Renal pelvis (tissue), 4 donors: ENCODE measurements around the gene INAFM2. TPM values are rescaled to one million over a fixed set of nuclear protein-coding genes. Genes with fewer than 3 reads are reported as not detected.

Source experiments
- DNase-seq: peaks from one replicate; pipeline ENCODE4 v3.0.0-alpha.2; 2013
- polyA plus RNA-seq, 3 donors: library from polyadenylated mRNA; unstranded; fragments of 120-200 nt; gene quantifications; one replicate each; pipeline ENCODE4 v1.2.1, GENCODE V29; 2013; ENCODE audit not compliant: insufficient read length in 3 of 3

Gene INAFM2
- polyA plus RNA-seq, 3 donors, result 9.9 to 17.6 (median 13.5) TPM

DNA sequence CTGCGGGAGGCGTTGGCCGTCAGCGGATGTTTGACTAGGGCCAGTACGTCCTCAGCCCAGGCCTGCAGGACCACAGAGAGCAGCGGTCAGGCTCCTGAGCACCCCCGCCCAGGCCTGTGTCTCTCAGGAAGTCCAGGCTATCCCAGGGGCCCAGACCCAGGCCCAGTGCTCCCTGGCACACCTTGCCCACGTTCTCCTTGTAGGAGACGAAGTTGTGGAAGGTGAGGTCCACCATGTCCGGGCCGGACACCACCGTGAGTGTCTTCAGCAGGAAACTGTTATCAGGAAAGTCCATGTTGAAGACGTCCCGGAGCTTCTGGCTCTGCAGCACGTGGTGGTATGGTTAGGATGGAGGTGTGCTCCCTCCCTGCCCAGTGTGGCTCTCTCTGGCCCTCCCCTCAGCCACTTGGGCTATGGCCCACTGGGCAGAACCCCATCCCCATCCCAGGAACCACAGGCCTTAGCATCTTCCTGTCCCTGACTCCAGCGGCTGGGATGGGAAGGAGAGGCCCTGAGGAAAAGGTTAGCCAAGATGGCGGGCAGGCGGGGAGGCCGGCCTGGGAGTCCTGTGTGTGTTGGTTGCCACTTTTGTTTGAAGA lies 21.1 kb upstream of the INAFM2 start:
- DNase-seq, result no peak

DNA sequence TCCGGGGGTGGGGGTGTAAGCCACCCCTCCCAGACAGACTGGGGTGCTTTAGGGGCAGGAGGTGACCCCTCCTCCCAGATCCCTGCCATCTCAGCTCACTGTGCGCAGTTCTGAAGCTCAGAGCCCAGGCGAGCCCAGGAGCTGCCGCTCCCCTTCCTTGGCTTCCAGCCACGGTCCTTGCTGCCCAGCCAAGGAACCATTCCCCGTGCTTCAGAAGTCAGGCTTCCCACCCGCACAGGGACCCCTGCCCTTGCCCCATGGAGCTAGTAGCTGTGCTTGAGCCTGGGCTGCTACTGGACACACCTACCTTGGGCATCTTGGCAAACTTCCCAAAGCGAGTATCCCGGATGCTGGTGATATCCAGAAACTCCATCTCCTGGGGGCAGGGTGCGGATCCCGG lies 20.5 kb upstream of the INAFM2 start:
- no peak for DNase-seq

DNA sequence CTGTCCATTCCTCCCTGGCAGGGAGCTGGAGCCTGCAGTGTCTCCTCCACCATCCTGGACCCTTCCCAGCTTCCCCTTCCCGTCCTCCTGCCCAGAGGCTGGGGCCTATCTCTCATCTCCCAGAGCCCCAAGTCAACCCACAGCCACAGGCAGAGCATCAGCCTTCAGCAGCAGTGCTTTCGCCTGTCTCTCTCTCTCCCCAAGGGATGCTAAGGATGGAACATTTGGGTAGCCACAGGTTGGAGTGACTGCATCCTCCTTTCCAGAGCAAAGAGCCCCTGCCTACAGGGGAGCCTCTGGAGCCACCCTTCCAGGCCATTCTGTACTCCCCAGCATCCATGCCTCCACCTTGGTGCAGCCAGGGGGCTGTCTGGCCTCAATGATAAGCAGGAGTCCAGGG lies 19.9 kb upstream of the INAFM2 start:
- DNase-seq, result no peak

DNA sequence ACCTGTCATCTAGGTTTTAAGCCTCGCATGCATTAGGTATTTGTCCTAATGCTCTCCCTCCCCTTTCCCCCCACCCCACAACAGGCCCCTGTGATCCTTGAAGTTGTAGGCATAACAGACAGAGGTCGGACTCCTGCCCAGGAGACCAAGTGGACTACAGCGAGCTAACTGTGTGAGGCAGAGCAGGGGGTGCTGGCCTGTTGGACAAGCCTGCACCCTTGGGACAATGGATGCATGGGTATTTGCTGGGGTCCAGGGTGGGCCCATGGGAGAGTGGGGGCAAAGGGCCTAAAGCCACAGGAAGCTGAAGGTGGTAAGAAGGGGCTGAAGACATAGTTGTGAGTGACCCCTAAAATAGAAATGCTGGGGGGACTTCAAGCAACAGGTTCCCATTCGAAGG lies 18.2 kb upstream of the INAFM2 start:
- DNase-seq, result no peak

DNA sequence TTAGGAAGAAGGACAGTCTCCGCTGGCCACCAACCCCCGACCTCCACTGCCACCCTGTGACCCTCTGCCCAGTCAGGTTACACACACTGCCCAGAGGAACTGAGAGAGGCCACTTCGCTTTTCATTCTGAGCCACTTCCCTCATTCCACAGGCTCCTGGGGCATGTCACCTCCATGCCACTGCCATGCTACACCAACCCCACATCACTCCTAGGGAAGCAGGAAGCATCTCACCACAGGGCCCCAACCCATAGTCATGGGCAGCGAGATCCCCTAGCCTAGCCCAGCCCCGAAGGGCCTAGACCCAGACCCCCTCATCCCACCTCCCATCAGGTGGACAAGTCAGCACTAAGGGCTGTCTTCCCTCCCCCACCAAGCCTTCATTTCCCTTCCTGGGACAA lies 17.1 kb upstream of the INAFM2 start:
- no peak for DNase-seq

DNA sequence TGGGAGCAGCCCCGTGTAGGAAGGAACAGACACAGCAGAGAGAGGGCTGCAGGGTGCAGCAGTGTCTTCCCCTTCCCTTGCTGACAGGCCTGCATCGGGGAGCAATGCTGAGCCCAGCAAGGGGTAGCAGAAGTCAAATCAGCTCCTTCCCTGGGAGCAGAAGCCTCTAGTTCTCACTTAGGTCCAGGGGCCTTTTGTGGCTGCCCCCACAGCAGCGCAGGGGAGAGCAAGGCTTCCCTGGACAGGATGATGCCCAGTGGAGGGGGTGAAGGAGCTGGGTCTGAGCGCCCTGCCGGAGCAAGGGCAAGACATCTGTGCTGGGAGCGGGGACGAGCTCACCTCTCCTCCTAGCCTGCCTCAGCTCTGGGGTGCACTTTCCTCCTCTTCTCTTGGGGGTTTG lies 16.6 kb upstream of the INAFM2 start:
- DNase-seq, result no peak

DNA sequence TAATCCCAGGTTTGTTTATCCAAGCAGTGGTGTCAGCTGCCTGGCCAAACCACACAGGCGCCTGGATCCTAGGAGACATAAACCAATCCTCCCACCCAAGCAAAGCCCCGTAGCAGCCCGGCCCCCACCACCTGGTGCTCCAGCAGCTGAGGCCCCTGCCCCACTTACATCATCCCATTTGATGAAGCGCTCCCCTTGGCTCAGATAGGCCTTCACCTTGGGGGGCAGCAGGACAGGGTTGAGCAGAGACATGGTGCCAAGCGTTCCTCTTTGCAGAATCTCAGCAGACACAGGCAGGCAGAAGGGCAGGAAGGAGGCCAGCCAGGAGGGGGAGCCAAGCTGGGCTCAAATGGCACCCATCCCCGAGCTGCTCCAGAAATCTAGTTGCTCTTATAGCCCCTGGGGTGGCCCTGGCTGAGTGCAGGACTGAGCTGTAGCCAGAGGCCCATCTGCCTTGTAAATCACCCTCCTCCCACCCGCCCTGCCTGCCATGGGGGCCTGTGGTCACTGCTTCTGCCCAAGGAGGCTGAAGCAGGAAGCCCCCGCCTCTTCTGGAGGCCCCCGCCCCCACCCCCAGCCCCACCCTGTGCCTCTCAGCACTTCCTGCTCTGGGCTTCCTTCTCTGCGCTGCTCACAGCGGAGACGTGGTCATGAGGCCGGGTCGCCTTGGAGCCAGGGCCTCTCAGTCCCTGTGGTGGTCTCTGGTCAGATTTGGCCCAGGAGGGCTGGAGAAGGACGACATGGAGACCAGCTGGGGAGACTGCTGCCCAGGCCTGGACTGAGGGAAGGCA lies 15.9 kb upstream of the INAFM2 start, which contains the start of gene PLCB2:
TSS of gene PLCB2 (minus strand) at position 515 of the 791 bp plus-strand sequence. CDS start at position 252, 263 bp downstream.
- DNase-seq, result no peak

DNA sequence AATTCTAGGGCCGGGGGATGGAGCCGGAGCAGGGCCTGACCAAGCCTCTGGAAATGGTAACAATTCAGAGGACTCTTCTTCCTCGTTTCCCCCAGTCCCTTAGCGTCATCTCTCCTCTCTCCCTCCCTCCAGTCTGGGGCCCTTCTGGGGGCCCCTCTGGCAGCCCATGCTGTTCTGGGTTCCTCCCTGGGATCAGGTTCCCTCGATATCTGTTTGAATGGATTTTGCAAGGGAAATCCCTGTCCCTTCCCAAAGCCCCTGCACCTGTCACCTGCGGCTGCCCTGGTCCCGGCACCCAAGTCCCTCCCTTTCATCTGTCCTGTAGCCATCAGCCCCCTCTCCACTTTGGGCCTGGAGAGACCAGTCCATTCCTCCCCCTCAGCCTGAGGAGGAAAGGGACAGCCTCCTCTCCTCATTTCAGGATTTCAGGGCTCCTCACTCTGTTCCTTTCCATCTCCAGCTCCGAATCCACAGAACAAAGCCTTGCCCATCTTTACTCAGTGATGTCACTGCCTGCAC lies 14.1 kb upstream of the INAFM2 start:
- no peak for DNase-seq

DNA sequence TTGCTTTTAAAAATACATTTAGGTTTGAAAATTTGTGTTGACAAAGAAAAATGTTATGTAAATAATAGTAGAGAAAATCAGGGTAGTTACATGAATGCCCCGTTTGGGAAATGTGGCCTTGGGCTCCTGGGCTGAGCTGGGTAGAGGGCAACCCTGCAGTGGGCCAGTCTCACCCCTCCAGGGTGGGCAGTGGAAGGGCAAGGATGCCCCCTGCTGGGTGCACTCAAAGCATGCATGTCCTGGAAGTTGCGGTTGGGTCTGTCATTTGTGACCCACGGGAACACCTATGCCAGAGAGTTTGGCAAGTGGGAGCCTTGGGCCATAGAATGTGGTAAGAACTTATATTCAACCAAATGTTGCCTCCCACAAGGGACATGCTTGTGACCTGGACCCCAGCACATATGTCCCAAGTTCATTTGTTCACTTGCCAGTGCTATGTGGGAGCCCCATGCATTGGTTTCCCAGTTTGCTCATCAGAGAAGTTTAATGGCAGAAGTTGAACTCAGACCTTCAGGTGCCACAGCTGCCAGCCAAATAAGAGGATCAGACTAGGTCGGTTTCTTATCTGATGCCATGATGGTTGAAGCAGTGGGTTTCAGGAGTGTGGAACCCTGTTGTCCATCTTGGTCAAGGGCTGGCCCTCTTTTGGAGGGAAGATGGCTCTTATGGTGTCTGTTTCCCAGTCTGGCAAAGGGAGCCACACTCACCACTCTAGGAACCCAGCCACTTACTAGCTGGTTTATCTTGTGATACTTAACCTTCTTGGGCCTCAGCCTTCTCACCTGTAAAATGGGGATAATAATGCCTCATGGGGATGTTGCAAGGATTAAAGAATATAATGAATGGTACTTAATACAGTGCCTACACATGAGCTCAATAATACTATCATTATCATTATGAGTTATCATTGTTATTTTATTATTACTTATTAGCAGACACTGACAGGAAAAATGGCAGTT lies 13.2 kb upstream of the INAFM2 start:
- peak; percentile 38 for DNase-seq

DNA sequence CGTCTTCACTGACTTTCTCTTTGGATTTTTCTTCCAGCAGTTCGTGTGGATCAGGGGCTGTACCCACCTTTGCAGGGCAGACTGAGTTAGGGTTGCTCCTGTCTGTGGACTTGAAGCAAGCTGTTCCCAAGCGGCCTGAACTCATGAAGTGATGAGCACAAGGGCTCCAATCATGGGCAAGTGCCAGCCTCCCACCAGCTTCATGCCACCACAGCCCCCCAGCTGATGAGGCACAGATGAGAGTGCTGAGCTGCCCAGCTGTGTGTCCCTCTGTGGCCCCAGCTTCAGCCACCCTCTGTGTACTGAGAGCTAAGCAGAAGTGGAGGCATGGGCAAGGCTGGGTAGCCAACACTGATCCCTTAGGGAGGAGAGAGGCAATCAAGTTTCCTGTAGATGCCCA lies 12.5 kb upstream of the INAFM2 start:
- DNase-seq, result no peak

DNA sequence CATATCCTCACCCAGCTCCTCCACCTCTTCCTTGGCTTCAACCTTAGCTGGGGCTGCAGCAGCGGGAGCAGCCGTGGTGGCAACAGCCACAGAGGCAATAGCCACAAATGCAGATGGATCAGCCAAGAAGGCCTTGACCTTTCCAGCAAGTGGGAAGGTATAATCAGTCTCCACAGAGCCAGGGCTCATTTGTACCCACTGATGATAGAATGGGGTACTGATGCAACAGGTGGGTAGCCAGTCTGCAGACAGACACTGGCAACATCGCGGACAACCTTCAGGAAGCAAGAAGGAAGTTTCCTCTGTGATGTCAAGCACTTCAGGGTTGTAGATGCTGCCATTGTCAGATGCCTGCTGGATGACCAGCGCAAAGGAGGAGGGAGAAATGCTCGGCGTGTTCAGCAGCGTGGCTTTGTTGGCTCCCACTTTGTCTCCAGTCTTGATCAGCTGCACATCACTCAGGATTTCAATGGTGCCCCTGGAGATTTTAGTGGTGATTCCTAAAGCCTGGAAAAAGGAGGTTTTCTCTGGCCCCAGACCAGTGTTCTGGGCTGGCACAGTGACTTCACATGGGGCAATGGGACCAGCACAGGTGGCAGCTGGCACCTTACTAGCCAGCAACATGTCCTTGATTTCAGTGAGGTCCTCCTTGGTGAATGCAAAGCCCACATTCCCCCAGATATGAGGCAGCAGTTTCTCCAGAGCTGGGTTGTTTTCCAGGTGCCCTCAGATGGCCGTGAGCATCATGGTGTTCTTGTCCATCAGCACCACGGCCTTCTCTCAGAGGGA lies 10.9 kb upstream of the INAFM2 start:
- DNase-seq, result no peak

DNA sequence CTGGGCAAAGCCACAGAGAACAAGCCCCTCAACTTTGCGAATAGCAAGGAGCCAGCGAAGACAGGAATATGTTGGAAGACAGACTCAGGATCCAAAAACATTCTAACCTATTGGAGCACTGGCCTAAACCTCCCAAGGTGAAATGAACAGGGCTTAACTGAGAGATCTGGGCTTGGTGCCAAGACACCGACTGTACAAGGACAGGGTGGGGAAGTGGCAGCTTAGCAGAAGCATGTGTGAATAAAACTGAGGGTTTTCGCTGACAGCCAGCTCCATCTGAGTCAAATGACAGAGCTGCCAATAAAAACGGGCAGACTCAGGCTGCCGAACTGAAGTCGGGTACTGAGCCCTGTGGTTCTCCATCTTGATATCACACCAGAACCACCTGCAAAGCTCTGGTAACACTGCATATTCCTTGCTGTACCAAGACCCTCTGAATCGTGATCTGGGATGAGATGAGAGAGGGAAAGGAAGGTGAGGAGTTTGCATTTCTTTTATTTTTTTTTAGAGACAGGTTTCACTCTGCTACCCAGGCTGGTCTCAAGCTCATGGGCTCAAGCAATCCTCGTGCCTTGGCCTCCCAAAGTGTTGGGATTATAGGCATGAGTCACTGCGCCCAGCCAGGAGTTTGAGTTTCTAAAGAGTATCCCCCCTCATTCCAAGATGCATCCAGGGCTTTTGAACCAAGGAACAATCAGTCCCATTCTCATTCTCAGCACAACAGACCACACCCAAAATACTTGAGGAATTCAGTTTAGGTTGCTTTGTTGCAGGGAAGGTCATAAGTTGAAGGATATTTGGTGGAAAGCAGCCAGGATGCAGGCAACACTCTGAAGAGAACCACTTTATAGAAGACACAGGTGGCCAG lies 9.7 kb upstream of the INAFM2 start:
- peak; percentile 28 for DNase-seq

DNA sequence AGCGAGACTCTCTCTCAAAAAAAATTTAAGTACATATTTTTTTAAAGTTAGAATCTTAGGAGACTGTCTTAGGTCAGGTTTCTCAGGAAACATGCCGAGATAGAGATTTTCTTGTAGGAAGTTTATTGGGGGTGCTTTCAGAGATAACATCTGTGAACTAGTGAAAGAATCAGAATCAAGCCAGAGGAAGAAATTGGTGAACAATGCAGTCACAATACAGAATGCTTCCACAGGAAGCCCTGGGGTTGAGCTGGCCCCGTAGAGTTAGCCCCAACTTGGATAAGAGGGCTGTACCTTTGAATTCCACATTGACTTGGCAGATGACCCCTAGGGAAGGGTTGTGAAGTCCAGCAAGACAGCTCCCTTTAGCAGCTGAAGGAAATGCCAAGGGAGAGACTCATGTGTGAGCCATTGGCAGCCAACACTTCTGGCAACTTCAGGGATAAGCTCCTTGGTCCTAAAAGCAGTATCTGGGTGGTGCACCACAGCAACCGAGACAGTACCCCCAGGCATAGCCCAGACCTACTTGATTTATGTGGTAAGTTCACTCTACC lies 8.7 kb upstream of the INAFM2 start:
- DNase-seq, result no peak

DNA sequence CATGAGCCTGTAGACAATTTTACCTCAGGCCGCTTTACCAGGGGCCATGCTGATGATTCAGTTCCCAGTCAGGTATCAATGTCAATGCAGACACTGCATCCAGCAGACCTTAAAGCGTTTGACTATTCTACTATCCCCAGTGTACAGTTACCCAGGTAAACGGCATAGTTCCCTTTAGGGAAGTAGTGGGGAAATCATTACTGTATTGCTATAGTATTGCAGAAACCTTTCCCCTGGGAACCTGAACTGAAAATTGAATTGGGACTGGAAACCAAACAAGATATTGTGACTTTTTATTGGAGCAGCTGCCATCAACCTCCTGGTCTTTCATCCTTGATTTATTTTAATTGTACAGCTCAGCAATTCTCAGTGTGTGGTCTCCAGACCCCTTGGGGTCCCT lies 6.6 kb upstream of the INAFM2 start:
- DNase-seq, result no peak

DNA sequence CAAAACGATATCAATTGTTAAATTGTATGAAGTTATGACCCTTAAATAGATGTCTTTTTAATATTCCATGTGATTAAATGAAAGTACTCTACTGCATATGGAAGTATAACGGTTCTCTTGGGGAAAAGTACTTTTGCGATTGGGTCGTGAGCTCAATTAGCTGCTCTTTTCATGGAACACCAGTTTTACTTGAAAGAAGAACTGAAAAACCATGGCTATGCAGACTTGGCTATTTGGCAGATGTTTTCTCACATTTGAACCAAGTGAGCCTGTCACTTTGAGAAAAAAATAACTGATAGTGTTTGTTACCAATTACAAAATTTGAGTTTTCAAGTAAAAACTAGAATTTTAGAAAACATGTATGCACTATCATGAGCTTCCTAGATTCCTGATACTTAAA lies 5.9 kb upstream of the INAFM2 start:
- DNase-seq, result no peak

DNA sequence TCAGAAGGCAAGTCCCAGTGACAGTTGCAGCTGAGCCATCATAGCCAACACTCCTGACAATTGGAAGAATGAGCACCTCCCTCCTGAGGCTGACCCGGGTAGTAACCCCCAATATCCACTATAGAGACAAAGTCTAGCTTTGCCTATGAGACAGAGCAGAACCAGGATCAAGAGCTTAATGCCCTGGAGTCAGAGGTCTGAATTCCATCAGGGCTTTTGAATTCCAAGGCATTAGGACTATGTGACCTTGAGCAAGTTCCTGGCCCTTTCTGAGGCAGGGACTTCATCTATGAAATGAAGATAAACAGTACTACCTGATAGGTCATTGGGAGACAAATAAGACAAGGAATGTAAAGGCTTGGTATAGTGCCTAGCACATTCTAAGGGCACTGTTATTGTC lies 3.1 kb upstream of the INAFM2 start:
- no peak for DNase-seq

DNA sequence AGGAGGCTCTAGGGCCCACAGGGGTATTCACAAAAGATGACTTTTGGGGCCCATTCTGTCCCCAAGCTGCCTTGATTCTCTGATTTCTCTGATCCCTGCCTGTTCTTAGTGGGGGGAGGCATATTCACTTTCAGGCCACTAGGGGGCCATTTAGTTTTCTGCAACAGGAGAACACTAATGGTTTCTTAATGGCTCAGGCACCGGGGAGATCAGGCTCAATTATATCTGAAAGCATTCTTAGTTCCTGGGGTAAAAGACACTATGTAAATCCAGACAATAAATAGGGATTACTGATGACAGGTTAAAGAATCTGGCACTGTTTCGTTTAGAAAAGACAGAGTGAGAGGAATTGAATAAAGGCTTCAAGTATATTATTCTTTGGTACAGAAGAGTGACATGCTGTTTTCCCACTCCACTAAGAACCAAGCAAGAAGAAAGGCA lies 2.5 kb upstream of the INAFM2 start:
- DNase-seq, result no peak

DNA sequence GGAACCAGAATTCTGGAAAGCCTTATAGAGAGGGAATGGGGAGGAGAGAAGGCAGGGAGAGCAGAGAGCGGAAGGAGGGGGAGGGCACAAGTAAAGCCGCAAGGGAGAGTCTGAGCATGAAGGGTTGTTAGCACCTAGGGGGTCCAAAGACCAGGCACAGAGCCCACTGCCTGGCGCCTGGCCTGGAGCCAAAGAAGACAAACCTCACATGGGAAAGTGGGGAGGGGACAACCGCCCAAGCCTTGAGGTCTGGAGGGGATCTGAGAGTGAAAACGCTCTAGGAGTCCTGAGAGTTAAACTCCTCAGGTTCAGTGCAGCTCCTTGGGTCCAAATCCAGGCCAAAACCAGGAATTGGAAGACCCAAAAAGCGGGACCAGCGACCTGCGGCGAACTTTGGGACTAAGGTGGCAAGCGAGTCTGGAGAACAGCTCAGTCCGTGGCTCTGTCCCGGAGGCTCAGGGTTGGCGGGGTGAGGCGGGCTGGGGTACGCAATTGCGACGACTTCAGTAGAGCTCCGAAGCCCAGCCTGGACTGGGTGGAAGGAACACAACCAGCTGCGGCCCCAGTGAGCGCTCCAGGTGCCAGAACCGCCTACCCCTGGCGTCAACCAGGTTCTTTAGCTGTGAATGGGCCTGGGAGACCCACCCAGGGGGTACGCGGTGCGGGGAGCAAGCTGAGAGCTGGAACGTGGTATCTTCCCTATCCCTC lies 807 bp upstream of the INAFM2 start:
- no peak for DNase-seq
